Measurements from ENCODE around the gene BDKRB2. TPM values are rescaled to one million over a fixed set of nuclear protein-coding genes. Genes with fewer than 3 reads are reported as not detected.

Gene BDKRB2
- total and polyA plus RNA-seq, 2 of the 8 experiments (the other 6 are each of a cell fraction or from before 2014, with no cell fraction given), result 0.13 to 0.21 TPM

GRCh38 chr14:96178461-96179321, 25.9 kb upstream of the BDKRB2 start:
- Histone ChIP-seq H2BK15ac (ENCODE audit: low read length) (no peak overlapping the region), H4K5ac (ENCODE audit: insufficient read length, low read depth, low read length) (no peak overlapping the region), H2AK5ac (ENCODE audit: low read depth, low read length) (no peak overlapping the region), H2BK12ac (ENCODE audit: low read depth, low read length) (no peak overlapping the region), H3K79me1 (ENCODE audit: low read depth, low read length) (no peaks in the 10 kb centered on the region), H3K23ac (ENCODE audit: insufficient read length) (no peak overlapping the region), H4K91ac (replicated peaks; ENCODE audit: insufficient read length, low read length) (no peak overlapping the region), H3K27ac (ENCODE audit: low read depth, low read length) (no peak overlapping the region), H2BK120ac (replicated peaks; ENCODE audit: low read depth, low read length) (no peak overlapping the region), H3K56ac (replicated peaks; ENCODE audit: insufficient read length, low read depth, low read length) (no peak overlapping the region), H3K4ac (replicated peaks; ENCODE audit: insufficient read length, low read depth, low read length) (peak overlapping the region; percentile 65), H3K9ac (replicated peaks in 1 of 4; ENCODE audit: extremely low read depth in 1 of 4, low read depth in 3 of 4, low read length in 3 of 4) (no peak overlapping the region), H3K14ac (ENCODE audit: insufficient read length) (no peak overlapping the region), H4K20me1 (replicated peaks in 1 of 2; ENCODE audit: control insufficient read depth in 1 of 2, insufficient read depth in 2 of 2, low read length in 2 of 2) (no peaks in the 10 kb centered on the region), H3K18ac (ENCODE audit: extremely low read depth, low read length) (no peak overlapping the region), H2BK5ac (ENCODE audit: low read depth, low read length) (0 out of 2 replicates have a peak overlapping the region, but pooled peaks have one; percentile 37), H3K27me3 (replicated peaks in 1 of 4; ENCODE audit: control insufficient read depth in 3 of 4, extremely low read depth in 1 of 4, insufficient read depth in 3 of 4, low read length in 3 of 4) (no peaks in the 10 kb centered on the region), H2BK20ac (ENCODE audit: low read length) (no peak overlapping the region), H3K23me2 (ENCODE audit: low read depth, low read length) (no peaks in the 10 kb centered on the region), H4K8ac (ENCODE audit: extremely low read depth, insufficient read depth, low read length) (no peak overlapping the region), H3K4me3 (ENCODE audit: extremely low read depth in 1 of 4, insufficient read depth in 2 of 4, low read depth in 3 of 4, low read length in 4 of 4) (no peak overlapping the region), H3K36me3 (ENCODE audit: control insufficient read depth in 2 of 4, insufficient read depth in 4 of 4, low read length in 3 of 4) (no peaks in the 10 kb centered on the region), H3K79me2 (ENCODE audit: control insufficient read depth in 1 of 2, insufficient read depth in 2 of 2, low read length in 2 of 2) (no peaks in the 10 kb centered on the region), H2AFZ (ENCODE audit: low read length) (0 out of 2 replicates have a peak overlapping the region, but pooled peaks have one; percentile 29), H3K9me3 (ENCODE audit: insufficient read depth in 2 of 2, low read depth in 1 of 2, low read length in 1 of 2) (no peaks in the 10 kb centered on the region; a peak in 1 of 4 replicates), H3K4me2 (ENCODE audit: insufficient read depth in 1 of 2, low read depth in 2 of 2, low read length in 2 of 2) (no peak overlapping the region), H3K4me1 (replicated peaks in 1 of 4; ENCODE audit: control insufficient read depth in 3 of 4, insufficient read depth in 4 of 4, low read length in 3 of 4) (no peaks in the 10 kb centered on the region)
- FAIRE-seq, result no peak
- DNase-seq (ENCODE audit: low read depth in 1 of 2, low spot score in 2 of 2), result no peak
- CTCF ChIA-PET (ENCODE audit: partially characterized antibody), result interaction anchor here (0.6 to 2.9 kb wide), 8 partner anchors 9 to 96 kb away, joined by 3 to 8 read pairs (median 4); partner anchors contain the start of gene BDKRB2
- TF ChIP-seq HDAC6 (IDR thresholded peaks at IDR 0.05; ENCODE audit: low read depth, low read length), result no peak
- 0 out of 4 replicates have a peak, but pooled peaks of 1 of the 3 experiments have one; percentile 5 for TF ChIP-seq CTCF (IDR thresholded peaks at IDR 0.05; ENCODE audit: control extremely low read depth in 1 of 3, insufficient read depth in 1 of 3, low read depth in 1 of 3, low read length in 3 of 3)
- 0 out of 4 replicates have a peak, but pooled peaks of 1 of the 2 experiments have one; percentile 14 for TF ChIP-seq RAD21 (IDR thresholded peaks at IDR 0.05 in 1 of 2, conservative IDR thresholded peaks at IDR 0.05 in 1 of 2; ENCODE audit: low read depth in 2 of 2, low read length in 2 of 2)
- WGBS, 2 experiments (ENCODE audit: extremely low coverage in 1 of 2, insufficient coverage in 1 of 2, insufficient read length in 1 of 2, insufficient replicate concordance in 2 of 2, low coverage in 1 of 2, low lambda C conversion rate in 2 of 2, missing lambda C conversion rate in 1 of 2), result 79% methylated on average over 10 of the region's 10 CpGs; no CpG with 5 or more reads in 1 of the 2 experiments
- POLR2A ChIA-PET (ENCODE audit: partially characterized antibody), result no interaction called here

All from H1 (cell line).